DMS 273 treated with DMSO at 0.1 percent for 48 hours (cell line): ENCODE data around the gene ALG9.
A peak's percentile ranks its signal among the peaks of the same experiment; 100 is the strongest.

Source experiments
- DNase-seq: peaks from one replicate; lab custom pipeline; 2025; lab: John Stamatoyannopoulos, UW

The ALG9 gene

GRCh38 chr11:111835665-111836064 lies 35.7 kb downstream of the ALG9 start:
- no peak for DNase-seq

DNA sequence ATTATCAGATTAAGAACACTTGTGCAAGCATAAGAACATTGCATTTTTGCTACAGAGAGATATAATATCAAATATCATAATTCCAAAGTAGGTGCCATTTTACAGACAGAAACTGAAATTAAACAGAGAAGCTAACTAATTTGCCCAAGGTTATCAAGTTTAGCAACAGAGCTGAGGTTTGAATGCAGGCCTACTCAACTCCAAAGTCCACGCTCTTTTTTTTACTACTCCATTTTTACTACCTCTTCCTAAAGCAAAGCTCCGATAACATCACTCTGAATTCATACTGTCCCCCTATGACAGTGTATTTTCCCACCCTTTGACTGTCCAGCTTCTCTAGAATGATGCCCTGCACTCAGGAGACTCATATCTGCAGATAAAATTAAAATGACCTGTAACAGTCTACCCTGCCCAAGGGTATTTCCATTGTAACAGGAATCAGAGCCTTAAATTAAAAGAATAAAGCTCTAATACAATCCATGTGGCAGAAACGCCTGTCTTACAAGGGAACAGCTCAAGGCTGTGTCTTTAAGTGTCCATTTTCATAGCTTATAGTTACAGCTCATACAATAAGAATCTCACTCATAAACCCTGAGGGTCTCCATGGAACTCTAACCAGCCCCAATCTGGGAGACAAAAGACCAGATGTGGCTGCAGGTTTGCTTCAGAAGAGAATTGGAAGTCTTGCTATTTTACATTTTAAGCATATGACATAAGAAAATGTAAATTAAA lies 36.8 kb downstream of the ALG9 start:
- no peak for DNase-seq

GRCh38 chr11:111833524-111833923 lies 37.9 kb downstream of the ALG9 start:
- DNase-seq: peak; percentile 24

DNA sequence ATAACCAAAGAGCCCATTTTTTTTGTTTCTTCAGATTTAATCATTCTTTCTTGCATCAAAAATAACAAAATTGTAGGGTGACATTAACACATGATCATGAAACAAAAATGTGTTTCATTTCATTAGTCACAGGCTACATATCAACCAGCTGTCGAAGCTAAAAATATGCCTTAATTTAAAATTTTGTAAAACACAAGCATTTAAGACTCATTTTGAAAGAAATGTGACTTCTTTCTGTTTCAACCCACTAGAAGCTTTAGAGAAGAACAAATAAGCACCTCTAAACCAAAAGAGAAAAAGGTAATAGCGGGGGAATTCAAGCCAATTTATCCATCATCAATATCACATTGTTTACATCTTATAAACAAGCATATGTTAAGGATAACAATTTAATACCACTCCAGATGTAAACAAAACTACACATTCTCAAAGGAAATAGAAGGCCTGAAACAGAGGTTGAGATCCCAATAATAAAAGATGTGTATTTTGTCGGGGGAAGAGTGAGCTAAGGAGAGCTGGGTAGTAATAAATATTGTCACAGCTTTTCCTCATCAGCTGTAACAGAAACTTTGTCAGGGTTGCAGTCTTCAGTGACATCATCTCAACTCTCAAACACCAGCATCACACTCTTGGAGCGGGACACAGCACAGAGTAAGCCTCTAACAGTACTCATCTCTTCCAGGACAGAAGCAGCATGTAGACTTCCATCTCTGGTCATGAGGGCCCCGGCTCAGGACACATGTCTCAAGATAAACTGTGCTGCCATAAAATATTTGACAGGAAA lies 42.0 kb downstream of the ALG9 start:
- DNase-seq: no peak

DNA sequence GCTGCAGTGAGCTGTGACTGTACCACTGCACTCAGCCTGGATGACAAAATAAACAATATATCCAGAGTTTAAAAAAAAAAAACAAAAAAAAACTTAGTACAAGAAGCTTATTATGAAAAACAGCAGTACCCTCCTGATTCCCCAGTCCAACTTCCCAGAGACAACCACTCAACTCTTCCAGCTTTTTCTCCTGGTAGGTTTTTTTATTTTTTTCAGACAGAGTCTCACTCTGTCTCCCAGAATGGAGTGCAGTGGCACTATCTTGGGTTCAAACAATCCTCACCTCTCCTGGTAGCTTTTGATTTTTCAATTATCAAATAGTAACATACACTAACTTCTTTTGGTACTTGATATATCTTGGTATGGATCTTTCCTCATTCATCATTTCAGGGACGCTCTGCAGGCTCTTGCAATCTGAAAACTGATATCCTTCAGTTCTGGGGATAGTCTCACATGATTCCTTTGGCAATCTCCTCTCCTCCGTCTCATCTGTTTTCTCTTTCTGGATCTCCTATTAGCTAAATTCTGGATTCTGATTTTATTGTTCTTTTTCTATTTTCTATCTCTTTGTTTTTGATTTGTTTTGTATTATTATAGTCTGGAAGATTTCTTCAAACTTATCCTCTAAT lies 44.9 kb downstream of the ALG9 start:
- DNase-seq: no peak

GRCh38 chr11:111823629-111824028 lies 47.8 kb downstream of the ALG9 start:
- no peak for DNase-seq

DNA sequence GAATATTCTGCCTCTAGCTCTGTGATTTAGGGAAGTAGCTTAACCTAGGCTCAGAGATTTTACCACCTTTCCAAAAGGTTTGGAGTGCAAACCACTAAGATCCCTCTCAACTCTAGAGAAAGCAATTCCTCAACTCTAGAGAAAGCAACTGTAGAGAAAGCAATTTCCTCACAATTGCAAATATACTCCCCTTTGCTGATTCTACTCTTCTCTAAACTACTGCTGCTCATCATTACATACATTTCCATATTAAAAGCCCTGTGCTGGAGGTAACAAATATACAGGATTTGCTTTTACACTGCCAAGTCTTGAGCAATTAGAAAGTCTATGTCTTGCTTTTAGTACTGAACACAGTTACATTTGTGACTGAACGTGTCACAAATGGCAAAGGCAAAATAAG lies 48.2 kb downstream of the ALG9 start:
- DNase-seq: no peak

DNA sequence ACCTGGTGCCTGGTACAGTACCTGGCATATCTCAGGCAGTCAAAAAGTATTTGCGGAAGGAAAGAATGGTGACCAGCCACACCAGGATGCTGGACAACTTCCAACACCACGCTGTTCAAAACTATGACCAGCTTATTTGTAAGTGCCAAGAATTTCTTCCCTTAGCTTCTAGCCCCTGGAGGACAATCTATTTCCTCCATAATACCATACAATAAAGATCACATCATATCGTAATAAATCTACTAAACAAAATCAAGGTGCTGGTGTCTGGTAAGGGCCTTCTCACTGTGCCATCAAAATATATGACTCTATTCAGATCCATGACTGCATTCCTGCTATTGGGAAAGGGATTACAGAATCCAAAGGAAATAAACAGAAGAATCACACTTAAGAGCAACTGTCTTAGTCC lies 51.5 kb downstream of the ALG9 start:
- DNase-seq: no peak

GRCh38 chr11:111819161-111819828 lies 52.1 kb downstream of the ALG9 start:
- DNase-seq: no peak

- no peak for DNase-seq
Measured at GRCh38 chr11:111815489-111815888, 55.9 kb downstream of the ALG9 start.

GRCh38 chr11:111814557-111815320 lies 56.6 kb downstream of the ALG9 start:
- peak; percentile 83 for DNase-seq

GRCh38 chr11:111814106-111814505 lies 57.3 kb downstream of the ALG9 start:
- no peak for DNase-seq

- DNase-seq: no peak
Measured at GRCh38 chr11:111812211-111812610, 59.2 kb downstream of the ALG9 start.

DNA sequence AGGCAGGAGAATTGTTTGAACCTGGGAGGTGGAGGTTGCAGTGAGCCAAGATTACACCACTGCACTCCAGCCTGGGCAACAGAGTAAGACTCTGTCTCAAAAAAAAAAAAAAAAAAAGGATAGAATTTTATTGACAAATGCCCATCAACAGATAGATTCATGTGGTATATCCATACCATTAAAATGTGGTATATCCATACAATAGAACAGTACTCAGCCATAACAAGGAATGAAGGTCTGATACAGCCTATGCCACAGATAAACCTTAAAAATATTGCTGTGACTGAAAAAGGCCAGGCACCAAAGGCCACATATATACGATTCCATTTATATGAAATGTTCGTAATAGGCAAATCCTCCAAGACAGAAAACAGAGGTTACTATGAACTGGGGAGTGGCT lies 59.9 kb downstream of the ALG9 start:
- DNase-seq: no peak

- no peak for DNase-seq
Measured at GRCh38 chr11:111808834-111809233, 62.5 kb downstream of the ALG9 start.

DNA sequence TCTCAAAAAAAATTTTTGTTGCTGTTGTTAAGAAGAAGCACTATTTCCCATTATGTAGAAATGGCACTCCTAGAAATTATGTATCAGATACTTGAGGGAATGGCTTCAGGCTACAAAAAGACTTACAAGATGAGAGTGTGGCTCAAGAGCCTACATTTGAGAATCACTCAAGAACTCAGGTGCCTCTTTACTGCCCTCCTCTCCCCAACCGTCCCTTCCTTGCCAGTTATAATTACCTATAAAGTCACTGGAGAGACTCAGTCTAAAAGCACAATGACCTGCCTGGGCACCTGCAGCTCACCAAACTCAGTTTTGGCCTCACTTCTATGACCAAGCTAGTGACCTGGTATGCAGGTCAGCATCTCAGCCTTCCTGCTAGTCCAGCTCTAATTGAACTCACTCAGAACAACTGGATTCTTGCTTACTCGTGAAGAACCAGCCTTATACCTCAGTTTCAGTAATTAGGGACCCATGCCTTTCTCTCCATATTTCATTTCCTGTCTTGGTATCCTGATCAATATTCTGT lies 63.3 kb downstream of the ALG9 start:
- no peak for DNase-seq

GRCh38 chr11:111807076-111807475 lies 64.3 kb downstream of the ALG9 start:
- DNase-seq: no peak

GRCh38 chr11:111801135-111801534 lies 70.2 kb downstream of the ALG9 start:
- no peak for DNase-seq

GRCh38 chr11:111798279-111798678 lies 73.1 kb downstream of the ALG9 start:
- DNase-seq: no peak

GRCh38 chr11:111797145-111797581 lies 74.2 kb downstream of the ALG9 start:
- peak; percentile 89 for DNase-seq

GRCh38 chr11:111796696-111797095 lies 74.7 kb downstream of the ALG9 start:
- DNase-seq: peak; percentile 89
